C1 segment of cervical spinal cord (tissue), 14 donors: Measurements from ENCODE around the gene VAMP3.
"Not testable (repeated sequence)": the region's sequence is repeated elsewhere in the genome, so short reads cannot be mapped to it uniquely, and the experiment has no call there.

Experiments used
- DNase-seq, 14 donors: peaks; one replicate each; lab custom pipeline; 2025; lab: John Stamatoyannopoulos, UW

VAMP3 gene

DNA sequence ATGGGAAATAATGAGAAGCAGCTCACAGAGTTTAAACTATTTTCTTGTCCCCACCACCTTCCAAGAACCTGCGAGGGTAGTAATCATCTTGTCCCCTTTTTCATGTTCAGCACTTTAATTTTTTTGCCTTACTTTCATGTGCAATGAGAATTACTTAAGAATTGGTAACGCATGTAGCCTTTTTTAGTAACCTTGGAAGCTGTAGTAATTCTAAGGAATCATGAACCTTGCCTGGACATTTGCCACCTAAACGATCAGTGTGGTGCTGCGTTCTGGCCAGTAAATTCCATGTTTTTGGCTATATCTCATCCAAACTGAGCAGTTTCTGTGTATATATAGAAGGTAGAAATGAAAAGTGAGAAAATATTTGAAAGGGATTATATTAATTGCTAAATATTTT, 3.9 kb upstream of the VAMP3 start:
- no peak for DNase-seq

DNA sequence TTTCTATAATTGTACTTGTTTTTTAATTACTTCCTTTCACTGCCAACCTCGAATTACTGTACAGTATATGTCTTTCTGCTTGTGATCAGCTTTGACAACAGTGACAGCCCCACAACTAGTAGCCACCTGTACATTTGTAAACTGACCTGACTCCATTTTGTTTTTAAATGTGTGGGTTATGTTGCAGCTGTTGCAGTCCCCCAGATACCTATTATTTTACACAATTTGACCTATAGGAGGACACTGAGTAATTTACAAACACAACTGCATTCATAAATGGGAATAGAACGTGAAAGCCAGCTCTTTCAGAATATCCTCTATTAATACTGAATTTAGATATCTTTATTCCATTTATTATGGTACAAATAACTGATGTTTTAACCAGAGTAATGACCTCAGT, 2.5 kb upstream of the VAMP3 start:
- DNase-seq, result no peak

DNA sequence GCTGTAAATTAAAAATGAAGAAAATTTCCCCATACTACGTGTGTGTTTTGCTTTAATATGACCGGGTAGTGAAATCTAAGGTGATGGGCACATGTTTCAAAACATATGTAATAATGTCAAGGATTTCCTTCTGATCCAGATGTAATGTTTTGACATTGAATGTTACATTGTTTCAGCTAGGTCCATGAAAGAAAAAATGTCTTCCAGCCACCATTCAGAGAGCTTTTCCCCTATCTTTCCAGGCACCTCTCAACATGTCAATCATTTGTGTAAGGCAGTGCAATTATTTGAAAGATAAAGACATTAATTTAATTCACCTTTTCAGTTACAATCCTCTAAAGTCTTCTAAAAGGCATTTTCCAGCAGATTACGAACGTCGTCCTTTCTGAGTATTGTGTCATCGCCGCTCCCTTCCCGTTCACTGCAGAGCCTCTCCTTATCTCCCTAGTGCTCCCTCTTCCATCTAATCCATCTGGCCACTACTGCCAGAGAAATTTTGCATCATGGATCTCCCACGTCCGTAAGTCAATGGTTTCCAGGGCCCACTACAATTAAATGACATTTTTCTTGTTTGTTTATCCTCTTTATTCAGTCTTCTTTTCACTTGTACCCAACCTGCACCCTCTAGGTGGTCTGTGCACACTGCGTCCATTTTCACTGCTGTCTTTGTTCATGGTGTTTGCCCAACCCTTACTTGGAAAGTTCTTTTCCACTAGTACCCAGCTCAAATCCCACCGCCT, 1.3 kb upstream of the VAMP3 start:
- no peak for DNase-seq

DNA sequence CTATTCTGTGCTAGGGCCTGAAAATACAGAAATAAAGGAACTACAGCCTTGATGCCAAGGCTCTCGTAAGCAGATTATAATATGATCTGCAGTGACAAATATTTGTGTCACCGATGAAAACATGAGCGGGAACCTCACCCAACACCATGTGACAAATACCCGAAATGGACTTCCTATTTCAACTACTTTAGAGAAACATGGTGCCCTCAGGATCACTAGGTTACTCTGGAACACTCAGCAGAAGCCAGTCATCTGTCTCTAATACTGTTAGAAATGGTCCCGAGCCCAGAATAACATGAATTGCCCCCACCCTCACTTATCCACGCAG, 463 bp upstream of the VAMP3 start:
- DNase-seq, result no peak

DNA sequence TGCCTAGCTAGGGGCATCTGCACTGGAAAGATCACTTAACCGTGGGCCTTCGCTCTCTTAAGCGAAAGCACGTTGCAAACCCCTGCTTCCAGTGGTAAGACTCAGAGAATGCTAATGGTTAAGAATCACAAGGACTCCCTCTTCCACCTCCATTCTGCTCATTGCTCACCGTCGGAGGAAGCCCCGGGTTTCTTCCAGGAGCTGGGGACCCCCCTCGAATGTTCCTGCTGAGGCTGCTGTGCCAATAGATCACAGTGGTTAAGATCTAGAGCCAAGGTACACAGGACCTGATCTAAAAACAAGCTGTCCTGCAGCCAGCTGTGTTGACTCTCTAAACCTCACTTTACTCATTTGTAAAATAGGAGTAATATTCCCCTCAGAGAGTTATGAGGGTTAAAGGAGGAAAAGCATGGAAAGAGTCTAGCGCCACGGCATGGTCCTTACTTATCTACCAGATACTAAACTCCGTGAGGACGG, 765 bp downstream of the VAMP3 start:
- no peak for DNase-seq

DNA sequence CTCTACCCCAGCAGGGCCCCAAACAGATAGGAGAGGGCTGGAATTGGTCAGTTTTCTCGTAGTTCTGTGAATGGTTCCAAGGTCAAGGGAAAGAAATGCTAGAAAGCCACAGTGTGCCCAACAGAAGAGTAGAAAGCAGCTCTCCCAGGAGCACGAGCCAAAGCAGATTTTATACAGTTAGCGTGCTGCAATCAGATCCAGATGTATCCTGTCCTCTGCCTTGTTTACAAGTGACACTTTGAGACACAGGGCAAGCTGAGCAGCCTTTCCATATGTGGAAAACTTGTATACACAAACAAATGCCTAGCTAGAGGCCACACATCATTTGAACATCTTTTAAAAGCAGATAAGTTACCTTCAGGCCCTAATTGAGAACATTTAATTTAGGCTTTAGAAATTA, 6.5 kb downstream of the VAMP3 start:
- no peak for DNase-seq

DNA sequence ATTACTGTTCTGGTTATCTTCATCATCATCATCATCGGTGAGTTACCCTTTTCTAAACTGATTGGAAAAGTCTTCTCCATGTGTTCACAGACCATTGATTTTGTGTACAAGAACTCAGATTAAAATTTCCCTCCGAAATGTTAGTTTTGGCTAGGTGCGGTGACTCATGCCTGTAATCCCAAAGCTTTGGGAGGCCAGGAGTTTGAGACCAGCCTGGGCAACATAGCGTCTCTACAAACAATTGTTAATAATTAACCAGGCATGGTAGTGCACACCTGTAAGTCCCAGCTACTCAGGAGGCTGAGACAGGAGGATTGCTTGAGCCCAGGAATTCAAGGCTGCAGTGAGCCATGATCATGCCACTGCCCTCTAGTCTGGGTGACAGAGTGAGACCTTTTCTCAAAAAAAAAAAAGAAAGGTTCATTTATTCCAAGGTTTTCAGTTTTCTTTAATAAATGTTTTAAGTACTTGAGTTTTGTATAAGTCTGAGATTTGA, 7.1 kb downstream of the VAMP3 start:
- DNase-seq, result no peak

DNA sequence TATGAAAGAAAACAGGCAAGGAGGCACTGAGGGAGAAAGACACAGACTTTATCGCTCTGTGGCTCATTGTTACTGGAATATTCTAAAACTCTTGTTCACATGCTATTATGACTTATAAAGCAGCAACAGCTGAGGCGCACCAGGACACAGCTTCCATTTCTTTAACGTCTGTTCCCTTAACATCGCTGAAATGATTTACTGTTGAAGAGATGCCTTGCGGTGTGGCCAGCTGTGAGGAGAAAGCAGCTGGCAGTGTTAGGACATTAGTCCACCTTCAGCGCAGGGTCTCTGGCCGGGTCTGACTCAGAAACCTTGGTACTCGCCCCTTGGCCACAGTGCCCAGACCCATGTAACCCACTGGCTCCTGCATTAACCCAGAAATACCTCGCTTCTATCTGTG, 9.9 kb downstream of the VAMP3 start:
- no peak for DNase-seq

DNA sequence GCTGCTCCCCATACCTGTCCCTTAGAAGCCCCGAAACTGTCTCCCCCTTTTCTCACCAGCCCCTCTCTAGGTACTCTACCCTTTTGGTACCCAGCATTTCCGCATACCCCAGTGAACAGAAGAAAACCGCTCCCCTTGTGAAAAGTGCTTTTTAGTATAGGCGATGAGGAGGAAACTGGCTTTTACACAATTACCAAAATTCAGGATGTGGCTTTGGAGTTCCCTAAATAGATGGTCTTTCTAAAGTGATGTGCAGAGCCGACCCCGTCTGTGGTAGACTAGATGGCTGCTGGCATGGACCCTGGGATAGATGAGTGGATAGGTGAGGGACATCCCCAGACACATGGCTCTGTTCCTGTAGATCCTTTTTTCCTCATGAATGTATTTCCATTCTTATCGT, 10.4 kb downstream of the VAMP3 start:
- DNase-seq, result no peak

DNA sequence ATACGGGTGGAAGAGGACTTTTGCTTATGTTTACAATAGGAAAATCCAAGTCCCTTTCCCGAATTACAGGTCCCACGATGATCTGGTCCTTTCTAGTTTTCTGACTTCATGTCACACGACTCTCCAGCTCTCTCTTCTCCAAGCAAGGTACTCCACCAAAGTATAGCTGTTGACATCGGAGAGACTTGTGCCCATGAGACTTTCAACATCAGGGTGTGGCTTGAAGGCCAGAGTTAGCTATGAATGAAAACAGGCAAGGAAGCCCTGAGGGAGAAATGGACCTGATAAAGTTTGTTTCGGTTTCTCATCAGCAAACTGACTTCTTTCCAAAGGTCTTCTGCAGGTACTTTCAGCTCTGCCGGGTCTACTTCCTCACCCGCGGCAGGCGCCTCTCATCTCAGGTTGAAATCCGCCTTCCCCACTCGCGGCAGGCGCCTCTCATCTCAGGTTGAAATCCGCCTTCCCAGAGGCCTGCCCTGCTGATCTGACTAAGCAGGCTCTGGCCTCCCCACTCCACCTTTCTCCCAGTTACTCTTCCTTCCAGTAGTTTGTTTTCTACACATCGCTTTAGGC, 10.9 kb downstream of the VAMP3 start:
- peak in 1 of 14 donors; percentile 6 for DNase-seq

DNA sequence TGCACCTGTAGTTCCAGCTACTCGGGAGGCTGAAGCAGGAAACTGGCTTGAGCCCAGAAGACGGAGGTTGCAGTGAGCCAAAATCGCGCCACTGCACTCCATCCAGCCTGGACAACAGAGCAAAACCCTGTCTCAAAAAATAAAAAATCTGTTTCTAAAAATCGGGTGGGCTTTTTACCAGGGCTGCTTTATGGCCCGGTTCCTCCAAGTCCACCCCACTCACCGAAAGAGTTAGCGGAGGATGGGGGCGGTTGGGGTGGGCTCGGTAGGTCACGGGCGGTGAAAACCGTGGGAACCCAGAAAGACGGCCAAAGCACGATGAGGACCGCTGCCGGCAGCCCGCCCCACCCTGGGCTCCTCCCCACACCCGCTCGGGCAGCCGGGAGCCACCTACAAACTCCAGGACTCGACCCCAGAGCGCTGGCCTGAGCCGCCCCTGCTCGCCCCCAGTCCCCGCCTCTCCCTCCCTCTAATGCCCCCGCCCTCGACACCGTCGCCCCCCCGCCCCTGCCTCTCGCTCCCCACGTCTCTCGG, 12.1 kb downstream of the VAMP3 start:
- DNase-seq, result peak in 11 of 14 donors; percentile 48 to 87 (median 78)

DNA sequence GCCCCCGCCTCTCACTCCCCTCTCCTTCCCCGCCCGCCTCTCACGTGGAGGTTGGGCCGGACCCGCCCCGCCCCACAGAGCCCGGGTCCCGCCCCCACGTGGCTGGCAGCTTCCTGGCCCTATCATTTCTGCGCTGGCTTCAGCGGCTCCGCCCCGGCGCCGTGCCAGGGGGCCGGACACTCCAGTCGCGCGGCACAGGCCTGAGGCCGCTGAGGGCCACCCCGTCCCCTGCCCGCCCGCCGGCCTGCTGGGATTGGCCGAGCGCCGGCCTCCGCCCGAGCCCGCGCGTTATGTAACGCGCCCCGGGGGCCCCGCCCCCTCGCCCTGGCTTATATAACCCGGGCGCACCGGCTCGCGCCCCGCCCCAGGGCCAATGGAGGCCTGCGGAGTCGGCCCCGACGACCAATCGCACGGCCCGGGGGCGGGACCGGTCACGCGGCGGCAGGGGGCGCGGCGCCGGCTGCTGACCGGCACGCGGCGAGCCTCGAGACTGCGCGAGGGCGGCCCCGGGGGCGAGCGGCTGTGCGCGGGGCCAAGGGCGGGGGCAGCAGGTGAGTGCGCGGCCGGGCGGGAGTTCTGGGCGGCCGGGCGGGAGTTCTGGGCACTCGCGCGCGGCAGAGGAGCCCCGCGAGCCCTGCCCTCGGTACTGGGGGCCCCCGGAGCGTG, 12.9 kb downstream of the VAMP3 start, which contains the start of gene PER3:
Gene PER3, plus strand, starts transcription at position 466 of the 666 bp plus-strand sequence. CDS start 587 bp downstream, outside the sequence.
- DNase-seq, result peak; percentile 71 to 100 (median 96)

DNA sequence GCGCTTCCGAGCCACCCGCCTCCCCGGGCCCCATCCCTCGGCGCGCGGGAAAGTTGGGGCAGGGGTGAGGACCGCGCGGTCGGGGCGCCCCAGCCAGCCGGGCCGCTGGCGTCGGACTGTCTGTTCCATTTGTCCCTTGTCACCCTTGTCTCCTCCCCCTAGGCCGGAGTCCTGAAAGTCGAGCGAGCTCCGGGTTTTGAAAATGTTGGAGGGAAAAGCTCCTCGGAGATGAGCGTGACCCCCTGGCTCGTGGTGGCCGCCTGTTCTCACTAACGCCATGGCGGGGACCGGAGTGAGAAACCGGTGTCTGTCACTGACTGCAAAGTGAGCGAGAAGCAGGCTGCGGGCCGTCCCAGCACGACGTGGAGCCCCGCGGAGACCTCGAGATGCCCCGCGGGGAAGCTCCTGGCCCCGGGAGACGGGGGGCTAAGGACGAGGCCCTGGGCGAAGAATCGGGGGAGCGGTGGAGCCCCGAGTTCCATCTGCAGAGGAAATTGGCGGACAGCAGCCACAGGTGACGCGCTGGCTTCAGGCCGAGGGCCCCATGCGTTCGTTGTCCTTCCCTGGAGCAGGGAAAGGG, 13.5 kb downstream of the VAMP3 start:
- peak in 4 of 14 donors; percentile 23 to 49 (median 35) for DNase-seq

DNA sequence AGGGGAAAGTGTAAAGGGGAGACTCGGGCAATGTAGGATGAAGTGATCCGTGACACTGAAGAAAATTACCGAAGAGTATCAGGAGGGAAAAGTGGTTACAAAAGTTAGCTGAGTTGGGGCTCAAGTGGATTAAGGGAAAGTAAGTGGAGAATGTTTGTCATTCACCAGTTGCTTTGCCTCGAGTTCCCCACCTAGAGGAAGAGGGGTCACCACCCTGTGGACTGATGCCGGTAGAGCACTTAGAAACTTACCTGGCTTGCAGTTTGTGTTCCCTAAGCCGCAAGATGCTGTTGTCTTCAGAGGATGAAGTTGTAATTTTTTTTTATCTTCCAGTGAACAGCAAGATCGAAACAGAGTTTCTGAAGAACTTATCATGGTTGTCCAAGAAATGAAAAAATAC, 14.0 kb downstream of the VAMP3 start:
- DNase-seq, result no peak

DNA sequence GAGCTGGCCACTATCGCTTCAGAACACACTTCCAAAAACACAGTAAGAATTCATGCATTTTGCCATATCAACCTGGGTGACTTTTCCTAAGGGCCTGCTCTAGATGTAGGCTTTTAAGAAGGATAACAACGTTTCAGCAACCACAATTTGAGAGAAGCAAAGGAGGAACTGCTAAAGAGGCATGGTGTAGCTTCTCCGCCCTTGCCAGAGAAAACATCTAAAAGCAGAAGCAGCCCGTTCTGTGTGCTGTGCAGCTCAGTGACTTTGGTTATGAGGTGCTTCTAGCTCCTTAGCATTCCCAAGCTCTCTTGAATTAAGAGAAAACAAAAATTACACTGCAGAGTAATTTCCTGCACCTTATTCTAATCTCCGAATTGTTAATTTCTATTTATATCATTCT, 15.7 kb downstream of the VAMP3 start:
- peak in 1 of 14 donors; percentile 15 for DNase-seq

DNA sequence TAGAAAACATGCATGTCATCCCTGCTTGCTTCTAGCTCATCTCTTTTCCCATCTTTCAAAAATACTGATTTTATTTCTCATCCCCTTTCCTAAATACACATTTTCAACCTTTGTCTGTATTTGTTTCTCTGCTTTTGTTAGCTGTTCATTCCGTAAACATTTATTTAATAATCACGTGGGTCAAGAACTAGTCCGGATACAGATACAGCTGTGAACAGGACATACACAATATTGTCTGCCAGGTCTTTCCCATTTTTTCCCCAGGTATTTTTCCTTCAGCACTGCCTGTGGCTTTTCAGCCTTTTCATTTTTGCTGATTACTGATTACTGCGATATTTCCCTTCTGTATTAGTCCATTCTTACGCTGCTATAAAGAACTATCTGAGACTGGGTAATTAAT, 18.7 kb downstream of the VAMP3 start:
- no peak for DNase-seq

DNA sequence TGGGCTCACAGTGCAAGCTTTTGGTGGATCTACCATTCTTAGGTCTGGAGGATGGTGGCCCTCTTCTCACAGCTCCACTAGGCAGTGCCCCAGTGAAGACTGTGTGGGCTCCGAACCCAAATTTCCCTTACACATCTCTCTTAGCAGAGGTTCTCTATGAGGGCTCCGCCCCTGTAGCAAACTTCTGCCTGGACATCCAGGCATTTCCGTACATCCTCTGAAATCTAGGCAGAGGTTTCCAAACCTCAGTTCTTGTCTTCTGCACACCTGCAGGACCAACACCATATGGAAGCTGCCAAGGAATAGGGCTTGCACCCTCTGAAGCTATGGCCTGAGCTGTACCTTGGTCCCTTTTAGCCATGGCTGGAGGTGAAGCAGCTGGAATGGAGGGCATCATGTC, 19.9 kb downstream of the VAMP3 start:
- DNase-seq, result not testable (repeated sequence)

DNA sequence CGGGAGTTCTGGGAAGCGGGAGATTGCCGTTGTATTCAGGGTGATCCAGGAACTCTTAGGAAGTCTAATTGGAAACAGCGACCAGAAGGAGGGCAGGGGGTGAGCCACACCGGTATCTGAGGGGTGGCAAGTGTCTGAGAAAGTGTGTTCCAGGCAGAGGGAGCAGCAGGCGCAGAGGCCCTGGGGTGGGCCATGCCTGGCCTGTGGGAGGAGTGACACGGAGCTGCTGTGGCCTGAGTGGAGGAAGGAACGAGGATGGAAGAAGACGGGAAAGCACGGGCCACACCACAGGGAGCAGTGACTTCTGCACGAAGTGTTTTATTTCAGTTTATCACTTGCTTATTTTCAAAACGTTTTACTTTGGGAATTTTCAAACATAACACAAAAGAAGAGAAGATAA, 24.3 kb downstream of the VAMP3 start:
- no peak for DNase-seq

DNA sequence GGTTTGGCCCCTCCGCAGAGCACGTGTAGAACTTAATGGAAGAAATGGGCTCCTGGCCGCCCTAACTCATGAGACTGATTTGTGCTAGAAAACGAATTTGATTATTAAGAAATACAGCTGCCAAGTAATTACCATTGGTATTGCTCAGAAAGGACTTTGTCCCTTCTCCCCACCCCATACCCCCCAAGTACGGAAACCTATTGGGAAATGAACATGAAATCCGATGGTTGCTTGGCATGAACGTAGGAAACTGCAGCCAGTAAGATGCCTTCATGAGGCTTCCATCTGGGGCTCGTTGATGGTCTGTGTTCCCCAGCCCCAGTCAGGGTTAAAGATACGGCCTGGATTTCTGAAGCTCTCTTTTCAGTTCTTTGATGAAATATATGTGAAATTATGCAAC, 34.4 kb downstream of the VAMP3 start:
- DNase-seq, result no peak

DNA sequence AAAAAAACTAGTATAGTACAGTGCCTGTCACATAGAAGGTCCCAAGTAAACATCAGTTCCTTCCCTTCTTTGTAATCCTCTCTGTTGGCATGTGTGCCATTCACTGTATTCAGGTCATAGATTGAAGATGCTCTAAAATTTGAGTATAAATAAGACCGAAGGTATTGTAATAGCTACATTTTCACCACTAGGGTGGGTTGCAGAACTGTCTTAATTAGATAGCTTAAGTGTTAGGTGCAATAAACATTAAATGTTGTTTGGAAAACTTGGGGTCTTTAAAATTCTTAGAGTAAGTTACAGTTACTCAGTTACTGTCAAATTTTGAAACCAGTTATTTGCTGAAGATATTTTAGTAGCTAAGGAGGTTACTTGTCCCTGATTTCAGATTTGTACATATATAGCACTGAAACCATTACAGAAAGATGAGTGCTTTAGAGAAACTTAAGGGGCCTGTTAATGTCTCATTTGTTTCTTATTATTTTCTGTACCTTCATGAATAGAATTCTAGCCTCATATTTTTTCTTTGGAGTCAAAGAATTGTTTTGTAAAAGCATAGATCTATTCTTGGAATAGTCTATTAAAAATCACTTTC, 37.3 kb downstream of the VAMP3 start:
- DNase-seq, result peak in 1 of 14 donors; percentile 10

DNA sequence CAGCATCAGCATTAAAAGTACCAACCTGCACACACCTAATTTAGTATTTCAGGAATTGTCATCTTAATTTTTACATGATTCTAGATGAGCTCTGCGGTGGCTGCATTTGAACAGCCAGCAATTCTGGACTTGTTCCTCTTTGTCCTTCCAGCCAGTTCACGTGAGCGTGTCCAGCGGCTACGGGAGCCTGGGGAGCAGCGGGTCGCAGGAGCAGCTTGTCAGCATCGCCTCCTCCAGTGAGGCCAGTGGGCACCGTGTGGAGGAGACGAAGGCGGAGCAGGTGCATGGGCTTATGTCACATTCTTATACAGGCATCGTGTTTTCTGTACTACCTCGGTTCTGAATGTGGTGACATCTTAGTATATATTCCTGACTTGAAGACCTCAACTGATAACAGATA, 38.6 kb downstream of the VAMP3 start:
- peak in 1 of 14 donors; percentile 15 for DNase-seq

DNA sequence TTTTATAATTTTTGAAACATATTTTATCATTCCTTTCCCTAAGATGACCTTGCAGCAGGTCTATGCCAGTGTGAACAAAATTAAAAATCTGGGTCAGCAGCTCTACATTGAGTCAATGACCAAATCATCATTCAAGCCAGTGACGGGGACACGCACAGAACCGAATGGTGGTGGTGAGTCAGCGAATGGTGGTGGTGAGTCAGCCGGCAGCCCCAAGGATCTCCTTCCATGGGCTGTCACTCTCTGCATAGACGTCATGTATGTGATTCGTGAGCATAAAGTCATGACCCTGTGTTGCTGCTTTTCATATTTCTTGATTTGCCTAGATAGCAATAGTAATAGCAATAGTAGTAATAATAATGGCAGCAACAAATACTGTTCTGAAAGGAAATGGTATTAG, 39.3 kb downstream of the VAMP3 start:
- DNase-seq, result peak in 1 of 14 donors; percentile 9
